GM21529 (cell line): ENCODE data around the gene OR13A1.
"Not testable (repeated sequence)": the region's sequence is repeated elsewhere in the genome, so short reads cannot be mapped to it uniquely, and the experiment has no call there.

Experiments used
- ATAC-seq: cut with Tn5 transposase; IDR thresholded peaks from one replicate; pipeline ENCODE4 v1.9.1; 2021; ENCODE audit not compliant: unreplicated experiment

The OR13A1 gene

DNA sequence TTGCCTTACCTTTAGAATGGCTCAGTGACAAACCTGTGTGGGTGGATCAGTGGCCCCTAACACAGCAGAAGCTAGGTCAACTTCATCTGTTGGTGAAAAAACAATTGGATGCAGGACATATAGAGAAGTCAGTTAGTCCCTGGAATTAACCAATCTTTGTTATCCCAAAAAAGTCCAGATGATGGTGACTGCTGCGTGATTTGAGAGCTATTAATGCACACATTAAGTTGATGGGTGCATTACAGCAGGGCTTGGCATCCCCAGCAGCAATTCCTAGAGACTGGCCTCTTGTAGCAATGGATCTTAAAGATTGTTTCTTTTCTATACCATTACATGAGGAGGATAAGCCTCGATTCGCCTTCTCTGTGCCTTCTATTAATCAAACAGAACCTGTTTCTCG, 33.3 kb downstream of the OR13A1 start:
- no peak for ATAC-seq

DNA sequence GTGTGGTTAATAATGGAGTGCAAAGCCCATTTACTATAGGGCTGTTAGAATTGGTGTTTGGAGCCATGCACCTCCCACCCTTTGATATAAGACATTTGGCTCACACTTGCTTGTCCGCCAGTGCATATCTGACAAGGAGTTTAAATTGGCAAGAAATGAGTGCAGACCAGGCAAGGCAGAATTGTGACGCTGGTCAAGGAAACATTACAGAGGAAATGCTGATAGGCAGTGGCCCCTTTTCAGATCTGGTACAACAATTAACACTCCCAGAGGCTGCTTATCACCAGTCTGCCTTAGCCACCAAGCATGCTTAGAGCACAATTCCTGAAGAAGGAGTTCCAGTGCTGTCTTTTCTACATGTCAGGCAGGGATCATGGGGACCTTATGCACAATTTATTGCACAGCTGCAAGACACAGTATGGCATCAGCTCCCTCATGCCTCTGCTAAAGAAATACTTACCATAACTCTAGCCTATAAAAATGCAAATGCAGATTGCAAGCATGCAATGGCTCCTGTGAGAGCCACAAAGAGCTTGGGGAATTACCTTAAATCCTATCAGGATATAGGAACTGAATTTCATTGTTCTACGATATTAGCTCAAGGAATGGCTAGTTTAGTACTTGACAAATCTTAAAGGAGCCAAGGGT, 35.2 kb downstream of the OR13A1 start:
- ATAC-seq, result no peak

DNA sequence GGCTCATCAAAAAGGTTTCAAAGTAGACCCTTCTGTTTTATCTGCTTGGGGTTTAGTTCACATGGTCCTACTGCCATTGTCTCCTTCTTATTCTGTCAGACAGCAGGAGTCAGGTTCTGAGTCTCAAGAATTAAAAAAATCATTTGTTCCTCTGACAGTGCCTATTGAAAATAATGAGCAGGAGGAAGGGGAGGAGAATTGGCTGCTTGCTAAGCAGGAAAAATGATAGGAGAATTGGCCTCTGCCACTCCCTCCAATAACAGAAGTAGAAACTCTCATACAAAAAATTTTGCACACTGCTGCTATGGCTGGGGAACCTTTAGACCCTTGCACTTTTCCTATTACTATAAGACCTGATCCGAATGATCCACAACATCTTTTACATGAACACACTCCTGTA, 35.7 kb downstream of the OR13A1 start:
- no peak for ATAC-seq

DNA sequence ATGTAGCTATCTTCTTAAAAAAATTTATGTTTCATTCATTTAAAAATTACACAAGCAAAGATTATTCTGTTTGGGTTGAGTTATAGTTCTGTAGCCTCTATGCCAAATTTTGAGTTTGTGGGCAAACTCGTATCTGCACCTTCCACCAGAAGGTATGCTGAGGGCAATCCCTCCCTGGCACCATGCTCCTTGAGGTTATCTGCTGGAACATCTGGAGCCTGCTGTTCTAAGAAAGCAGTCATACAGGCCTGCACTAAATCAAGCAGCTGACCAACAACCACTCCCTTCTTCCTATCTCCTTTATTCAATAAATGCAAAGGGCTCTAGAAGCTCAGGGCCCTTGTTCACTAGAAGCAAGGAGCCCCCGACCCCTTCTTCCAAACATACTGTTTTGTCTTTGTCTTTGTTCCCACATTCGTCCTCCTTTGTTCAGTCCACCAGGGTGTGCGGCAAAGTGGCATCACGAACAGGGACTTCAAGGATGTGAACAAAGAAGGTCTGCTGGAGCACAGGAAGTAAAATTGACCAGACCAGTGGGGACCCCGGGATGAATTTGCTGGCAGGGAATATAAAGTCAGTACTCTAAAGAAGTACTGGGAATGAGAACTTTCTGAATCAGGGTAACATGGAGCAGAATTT, 36.4 kb downstream of the OR13A1 start:
- ATAC-seq, result no peak

DNA sequence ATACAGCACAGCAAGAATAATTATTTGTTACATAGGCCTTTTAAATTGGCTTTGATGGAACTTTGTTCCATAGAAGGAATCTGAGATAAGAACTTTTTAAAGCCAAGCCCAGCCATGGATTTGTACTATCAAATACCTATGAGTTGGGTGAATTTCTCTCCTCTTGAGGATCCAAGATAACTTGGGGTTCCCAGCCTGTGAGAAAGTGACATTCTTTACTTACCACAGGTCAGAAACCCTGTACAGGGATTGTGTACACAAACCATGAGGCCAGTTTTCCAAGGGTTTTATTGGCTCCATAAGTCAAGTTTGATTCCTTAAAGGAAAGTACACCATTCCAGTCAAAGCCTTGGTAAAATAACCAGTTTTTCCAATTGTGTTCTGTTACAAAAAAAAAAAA, 39.3 kb downstream of the OR13A1 start:
- not testable (repeated sequence) for ATAC-seq

DNA sequence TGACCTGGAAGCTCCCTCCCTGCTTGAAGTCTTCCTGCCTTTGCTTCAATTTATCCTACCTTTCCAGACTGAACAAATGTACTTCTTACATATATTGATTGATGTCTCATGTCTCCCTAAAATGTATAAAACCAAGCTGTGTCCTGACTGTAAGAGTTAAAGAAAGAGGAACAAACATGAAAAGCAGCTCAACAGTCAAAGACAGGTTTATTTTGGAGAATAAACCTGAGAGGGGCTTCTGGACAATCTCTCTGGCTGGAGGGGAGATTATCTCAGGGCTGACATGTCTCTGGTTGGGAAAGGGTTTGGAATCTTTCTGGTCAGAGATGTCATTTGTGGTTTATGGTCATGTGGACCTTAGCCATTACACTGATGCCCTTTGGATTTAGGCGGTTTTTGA, 41.0 kb downstream of the OR13A1 start:
- ATAC-seq, result no peak

DNA sequence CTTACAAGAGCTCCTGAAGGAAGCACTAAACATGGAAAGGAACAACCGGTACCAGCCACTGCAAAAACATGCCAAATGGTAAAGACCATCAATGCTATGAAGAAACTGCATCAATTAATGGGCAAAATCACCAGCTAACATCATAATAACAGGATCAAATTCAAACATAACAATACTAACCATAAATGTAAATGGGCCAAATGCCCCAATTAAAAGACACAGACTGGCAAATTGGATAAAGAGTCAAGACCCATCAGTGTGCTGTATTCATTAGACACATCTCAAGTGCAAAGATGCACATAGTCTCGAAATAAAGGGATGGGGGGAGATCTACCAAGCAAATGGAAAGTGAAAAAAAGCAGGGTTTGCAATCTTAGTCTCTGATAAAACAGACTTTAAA, 47.6 kb downstream of the OR13A1 start:
- ATAC-seq, result not testable (repeated sequence)

DNA sequence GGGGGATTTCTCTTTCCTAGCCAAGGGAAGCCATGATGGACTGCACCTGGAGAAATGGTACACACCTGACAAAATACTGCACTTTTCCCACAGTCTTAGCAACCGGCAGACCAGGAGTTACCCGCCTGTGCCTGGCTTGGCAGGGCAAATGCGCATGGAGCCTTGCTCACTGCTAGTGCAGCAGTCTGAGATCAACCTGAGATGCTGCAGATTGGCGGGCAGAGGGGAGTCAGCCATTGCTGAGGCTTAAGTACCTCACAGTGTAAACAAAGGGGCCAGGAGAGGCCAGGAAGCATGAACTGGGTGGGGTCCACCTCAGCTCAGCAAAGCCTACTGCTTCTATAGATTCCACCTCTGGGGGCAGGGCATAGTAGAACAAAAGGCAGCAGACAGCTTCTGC, 49.4 kb downstream of the OR13A1 start:
- no peak for ATAC-seq

DNA sequence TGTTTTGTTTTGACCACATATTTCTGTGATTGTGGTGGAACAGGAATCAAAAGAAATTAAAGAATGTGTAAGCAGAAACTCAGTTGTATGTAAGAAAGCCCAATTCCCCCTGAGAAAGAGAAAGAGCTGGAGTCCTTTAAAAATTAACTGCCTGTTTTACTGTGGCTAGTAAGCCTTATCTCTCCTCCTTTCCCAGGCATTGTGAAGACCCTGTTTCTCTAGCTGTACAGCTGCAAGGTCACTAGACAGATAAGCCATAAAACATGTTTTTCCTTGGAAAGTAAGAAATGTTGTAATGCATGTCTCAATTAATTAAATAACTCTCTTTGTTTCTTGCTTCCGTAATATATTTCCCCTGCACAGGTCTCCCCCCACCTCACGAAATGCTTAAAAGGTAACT, 53.5 kb downstream of the OR13A1 start:
- ATAC-seq, result no peak

DNA sequence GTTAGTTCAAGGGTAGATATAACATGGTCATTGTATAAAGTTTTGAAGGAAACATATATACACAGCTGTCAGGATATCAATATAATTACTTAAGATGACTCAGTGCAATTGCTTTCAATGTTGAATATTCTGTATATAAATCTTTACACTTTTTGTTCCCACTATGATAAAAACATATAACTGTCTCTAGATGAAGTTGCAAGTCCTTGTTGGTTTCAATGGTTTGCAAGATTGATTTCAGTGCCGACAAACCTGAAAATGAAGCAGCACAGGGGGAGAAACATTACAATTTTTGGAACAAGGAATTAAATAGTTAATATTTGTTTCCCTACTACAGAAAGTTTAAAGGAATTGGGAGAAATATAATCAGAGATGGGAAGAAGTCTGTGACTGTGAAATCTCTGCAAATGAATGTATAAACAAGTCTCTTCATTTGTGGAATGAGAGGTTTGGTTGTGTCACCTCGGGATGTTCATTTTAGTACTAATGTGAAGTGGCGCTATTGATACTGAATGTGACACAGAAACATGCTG, 54.1 kb downstream of the OR13A1 start:
- ATAC-seq, result no peak

DNA sequence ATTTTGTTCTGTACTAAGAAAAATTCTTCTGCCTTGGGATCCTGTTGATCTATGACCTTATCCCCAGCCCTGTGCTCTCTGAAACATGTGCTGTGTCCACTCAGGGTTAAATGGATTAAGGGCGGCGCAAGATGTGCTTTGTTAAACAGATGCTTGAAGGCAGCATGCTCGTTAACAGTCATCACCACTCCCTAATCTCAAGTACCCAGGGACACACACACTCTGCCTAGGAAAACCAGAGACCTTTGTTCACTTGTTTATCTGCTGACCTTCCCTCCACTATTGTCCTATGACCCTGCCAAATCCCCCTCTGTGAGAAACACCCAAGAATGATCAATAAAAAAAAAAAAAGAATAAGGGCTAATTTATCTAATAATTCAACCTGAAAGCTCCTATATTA, 54.8 kb downstream of the OR13A1 start:
- not testable (repeated sequence) for ATAC-seq

DNA sequence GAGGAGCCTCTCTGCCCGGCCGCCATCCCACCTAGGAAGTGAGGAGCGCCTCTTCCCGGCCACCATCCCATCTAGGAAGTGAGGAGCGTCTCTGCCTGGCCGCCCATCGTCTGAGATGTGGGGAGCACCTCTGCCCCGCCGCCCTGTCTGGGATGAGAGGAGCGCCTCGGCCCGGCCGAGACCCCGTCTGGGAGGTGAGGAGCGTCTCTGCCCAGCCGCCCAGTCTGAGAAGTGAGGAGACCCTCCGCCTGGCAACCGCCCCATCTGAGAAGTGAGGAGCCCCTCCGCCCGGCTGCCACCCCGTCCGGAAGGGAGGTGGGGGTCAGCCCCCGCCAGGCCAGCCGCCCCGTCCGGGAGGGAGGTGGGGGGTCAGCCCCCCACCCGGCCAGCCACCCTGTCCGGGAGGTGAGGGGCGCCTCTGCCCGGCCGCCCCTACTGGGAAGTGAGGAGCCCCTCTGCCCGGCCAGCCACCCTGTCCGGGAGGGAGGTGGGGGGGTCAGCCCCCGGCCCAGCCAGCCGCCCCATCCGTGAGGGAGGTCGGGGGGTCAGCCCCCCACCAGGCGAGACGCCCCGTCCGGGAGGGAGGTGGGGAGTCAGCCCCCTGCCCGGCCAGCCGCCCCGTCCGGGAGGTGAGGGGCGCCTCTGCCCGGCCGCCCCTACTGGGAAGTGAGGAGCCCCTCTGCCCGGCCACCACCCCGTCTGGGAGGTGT, 55.5 kb downstream of the OR13A1 start:
- not testable (repeated sequence) for ATAC-seq

DNA sequence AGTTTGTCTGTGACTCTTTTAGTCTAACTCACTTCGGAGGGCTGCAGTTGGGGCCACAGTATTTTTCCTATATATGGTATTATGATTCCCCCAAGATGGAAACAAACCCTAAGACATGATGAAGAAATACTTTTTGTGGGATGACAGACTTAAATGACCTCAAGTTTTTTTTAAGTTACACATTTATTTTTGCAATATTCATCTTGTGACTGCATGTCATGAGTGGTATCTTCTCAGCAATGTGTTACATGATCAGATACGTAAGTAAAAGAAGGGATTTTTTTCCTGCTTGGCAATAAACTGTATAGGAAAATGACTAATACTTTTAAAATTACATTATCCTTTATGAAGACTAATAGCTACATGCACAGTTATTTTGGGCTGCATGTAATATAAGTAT, 57.8 kb downstream of the OR13A1 start:
- ATAC-seq, result no peak

DNA sequence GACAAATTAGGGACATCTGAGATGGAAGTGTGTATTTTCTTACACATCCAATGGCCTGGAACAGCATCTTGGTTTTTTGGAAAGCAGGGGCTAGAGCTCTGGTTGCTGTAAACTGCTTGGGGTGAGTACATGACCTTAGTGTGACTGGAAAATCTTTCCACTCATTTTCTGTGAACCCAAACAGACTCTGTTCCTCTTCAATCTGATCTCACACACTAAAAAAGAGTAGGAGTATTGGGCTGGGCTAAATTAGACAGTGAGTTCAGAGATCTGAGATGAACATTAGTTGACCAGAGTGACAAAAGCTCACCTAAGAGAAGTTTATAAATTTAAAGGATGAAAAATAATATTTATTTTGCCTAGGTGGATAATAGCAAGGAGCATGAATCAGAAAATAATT, 59.2 kb downstream of the OR13A1 start:
- ATAC-seq, result no peak

DNA sequence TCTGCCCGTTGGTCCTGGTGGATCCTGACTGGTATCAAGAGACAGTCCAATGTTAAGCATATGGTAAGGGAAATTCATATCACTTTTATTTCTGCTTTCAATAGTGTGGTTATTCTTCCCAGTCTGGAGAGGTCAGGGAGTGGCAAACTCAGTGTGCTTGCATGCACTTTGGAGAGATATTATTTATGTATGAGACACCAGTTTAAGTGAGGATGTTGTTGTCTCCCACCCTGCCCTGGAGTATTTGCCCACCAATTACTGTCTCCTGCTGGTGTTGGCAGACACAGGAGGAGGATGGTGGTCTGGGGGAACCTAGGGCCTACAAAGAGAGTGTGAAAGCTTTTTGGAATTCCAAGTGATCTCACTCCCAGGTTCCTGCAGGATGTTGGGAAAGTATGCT, 59.7 kb downstream of the OR13A1 start:
- no peak for ATAC-seq

DNA sequence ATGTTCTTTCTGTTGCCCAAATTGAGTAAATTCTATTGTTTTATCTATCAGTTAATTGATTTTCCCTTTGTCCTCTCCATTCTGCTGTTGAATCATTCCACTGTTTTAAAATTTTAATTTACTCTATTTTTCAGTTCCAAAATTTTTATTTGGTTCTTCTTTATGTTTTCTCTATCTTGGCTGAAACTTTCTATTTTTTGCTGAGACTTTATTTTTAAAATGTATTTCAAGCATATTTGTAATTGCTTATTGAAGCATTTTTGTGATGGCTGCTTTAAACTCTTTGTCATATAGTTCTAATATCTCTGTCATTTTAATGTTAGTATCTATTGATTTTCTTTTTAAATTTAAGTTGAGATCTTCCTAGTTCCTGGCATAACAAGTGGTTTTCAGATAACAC, 60.5 kb downstream of the OR13A1 start:
- ATAC-seq, result no peak

DNA sequence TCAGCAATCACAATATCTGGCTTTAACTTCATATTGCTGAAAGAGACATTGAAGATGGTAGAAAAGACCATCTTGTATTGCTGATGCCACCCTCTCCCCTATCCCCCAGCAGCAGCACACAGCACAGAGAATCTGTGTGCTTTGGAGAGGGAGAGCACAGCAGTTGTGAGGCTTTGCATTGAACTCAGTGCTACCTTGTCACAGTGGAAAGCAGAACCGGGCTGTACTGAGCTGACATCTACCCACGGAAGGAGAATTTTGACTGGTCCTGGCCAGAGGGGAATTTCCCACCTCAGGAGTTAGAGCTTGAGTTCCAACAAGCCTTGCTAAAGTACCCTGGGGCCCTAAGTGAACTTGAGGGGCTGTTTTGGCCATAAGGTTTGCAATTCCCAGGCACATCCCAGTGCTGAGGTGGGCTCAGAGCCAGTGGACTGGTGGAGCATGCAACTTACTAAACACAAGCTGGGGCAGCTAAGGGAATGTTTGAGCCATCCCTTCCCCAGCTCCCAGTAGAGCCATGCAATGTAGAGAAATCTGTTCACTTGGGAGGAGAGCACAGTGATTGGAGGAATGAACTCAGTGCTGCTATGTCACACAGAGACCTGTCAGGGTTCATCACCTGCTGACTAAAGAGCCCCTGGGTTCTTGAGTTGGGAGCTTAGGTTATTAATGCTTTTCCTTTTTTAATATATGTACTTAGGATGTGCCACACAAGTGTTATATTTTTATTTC, 62.1 kb downstream of the OR13A1 start:
- ATAC-seq, result peak; percentile 77
